Central memory CD8-positive, alpha-beta T cell (primary cell): Measurements from ENCODE around the gene SMARCD3.

ENCODE experiments used
- ATAC-seq: fragments of 150-1000 bp; cut with Tn5 transposase; replicated peaks from 2 replicates; pipeline ENCODE4 v1.10.0; 2022; ENCODE audit warnings: mild to moderate bottlenecking, moderate FRiP score, moderate number of reproducible peaks; ENCODE audit not compliant: poor library complexity, severe bottlenecking; ENCODE audit errors: extremely low read depth
- DNase-seq, 2 donors: peaks; one replicate each; pipeline ENCODE4 v3.0.0; 2021; ENCODE audit warnings: low spot score in 2 of 2
- H3K27ac Mint-ChIP-seq: one replicate; pipeline ENCODE4 v1.8.0; 2022; ENCODE audit warnings: low read depth, mild to moderate bottlenecking, moderate library complexity, mixed read lengths
- H3K27me3 Mint-ChIP-seq: one replicate; pipeline ENCODE4 v1.8.0; 2022; ENCODE audit warnings: mixed read lengths
- H3K36me3 Mint-ChIP-seq: one replicate; pipeline ENCODE4 v1.8.0; 2022; ENCODE audit warnings: mild to moderate bottlenecking, moderate library complexity, mixed read lengths; ENCODE audit not compliant: insufficient read depth
- H3K4me1 Mint-ChIP-seq: one replicate; pipeline ENCODE4 v1.8.0; 2022; ENCODE audit warnings: mixed read lengths
- H3K4me3 Mint-ChIP-seq: one replicate; pipeline ENCODE4 v1.8.0; 2022; ENCODE audit warnings: mild to moderate bottlenecking, moderate library complexity, mixed read lengths
- H3K9me3 Mint-ChIP-seq: one replicate; pipeline ENCODE4 v1.8.0; 2022; ENCODE audit warnings: mixed read lengths

SMARCD3 gene

GRCh38 chr7:151264615-151265014, 16.1 kb upstream of the SMARCD3 start:
- no peaks in the 10 kb centered on the region for H3K4me1 Mint-ChIP-seq
- DNase-seq (no peak), ATAC-seq (no peak)
- peaks cover 39% of the 10 kb centered on the region for H3K27me3 Mint-ChIP-seq
- no peak overlapping the region for H3K27ac Mint-ChIP-seq
- no peak overlapping the region for H3K4me3 Mint-ChIP-seq
- peaks cover under 1% of the 10 kb centered on the region for H3K36me3 Mint-ChIP-seq
- H3K9me3 Mint-ChIP-seq = no peaks in the 10 kb centered on the region

- ATAC-seq (no peak), DNase-seq (no peak)
- Mint-ChIP-seq H3K4me3 (no peak overlapping the region), H3K36me3 (no peaks in the 10 kb centered on the region), H3K4me1 (no peaks in the 10 kb centered on the region), H3K9me3 (no peaks in the 10 kb centered on the region), H3K27ac (no peak overlapping the region), H3K27me3 (peaks cover 67% of the 10 kb centered on the region)
Observed at GRCh38 chr7:151261529-151261928, 13.0 kb upstream of the SMARCD3 start.

GRCh38 chr7:151260883-151261282, 12.4 kb upstream of the SMARCD3 start:
- H3K27ac Mint-ChIP-seq = no peak overlapping the region
- H3K27me3 Mint-ChIP-seq = peaks cover 73% of the 10 kb centered on the region
- no peaks in the 10 kb centered on the region for H3K9me3 Mint-ChIP-seq
- no peak overlapping the region for H3K4me3 Mint-ChIP-seq
- ATAC-seq (no peak), DNase-seq (no peak)
- H3K4me1 Mint-ChIP-seq = no peaks in the 10 kb centered on the region
- no peaks in the 10 kb centered on the region for H3K36me3 Mint-ChIP-seq

- peaks cover 78% of the 10 kb centered on the region for H3K27me3 Mint-ChIP-seq
- H3K27ac Mint-ChIP-seq = no peak overlapping the region
- no peaks in the 10 kb centered on the region for H3K4me1 Mint-ChIP-seq
- no peaks in the 10 kb centered on the region for H3K36me3 Mint-ChIP-seq
- no peak overlapping the region for H3K4me3 Mint-ChIP-seq
- ATAC-seq (no peak), DNase-seq (no peak)
- no peaks in the 10 kb centered on the region for H3K9me3 Mint-ChIP-seq
Observed at GRCh38 chr7:151260471-151260870, 12.0 kb upstream of the SMARCD3 start.

- H3K4me1 Mint-ChIP-seq = no peaks in the 10 kb centered on the region
- no peaks in the 10 kb centered on the region for H3K9me3 Mint-ChIP-seq
- H3K36me3 Mint-ChIP-seq = no peaks in the 10 kb centered on the region
- peaks cover 90% of the 10 kb centered on the region for H3K27me3 Mint-ChIP-seq
- no peak overlapping the region for H3K4me3 Mint-ChIP-seq
- no peak for ATAC-seq
- no peak overlapping the region for H3K27ac Mint-ChIP-seq
- DNase-seq = no peak
Observed at GRCh38 chr7:151257990-151258389, 9.5 kb upstream of the SMARCD3 start.

- no peak overlapping the region for H3K4me3 Mint-ChIP-seq
- H3K36me3 Mint-ChIP-seq = peaks cover 2% of the 10 kb centered on the region
- H3K9me3 Mint-ChIP-seq = no peaks in the 10 kb centered on the region
- no peak for ATAC-seq
- H3K4me1 Mint-ChIP-seq = peaks cover 10% of the 10 kb centered on the region
- peaks cover 89% of the 10 kb centered on the region for H3K27me3 Mint-ChIP-seq
- H3K27ac Mint-ChIP-seq = peak overlapping the region; percentile 67
- DNase-seq = no peak
Observed at GRCh38 chr7:151256410-151257045, 8.0 kb upstream of the SMARCD3 start.

- no peaks in the 10 kb centered on the region for H3K9me3 Mint-ChIP-seq
- DNase-seq (no peak), ATAC-seq (no peak)
- H3K4me3 Mint-ChIP-seq = no peak overlapping the region
- H3K27ac Mint-ChIP-seq = no peak overlapping the region
- peaks cover 4% of the 10 kb centered on the region for H3K36me3 Mint-ChIP-seq
- peaks cover 15% of the 10 kb centered on the region for H3K4me1 Mint-ChIP-seq
- H3K27me3 Mint-ChIP-seq = peaks cover 87% of the 10 kb centered on the region
Observed at GRCh38 chr7:151255390-151255789, 6.9 kb upstream of the SMARCD3 start.

- Mint-ChIP-seq H3K4me1 (peaks cover 15% of the 10 kb centered on the region), H3K36me3 (peaks cover 5% of the 10 kb centered on the region), H3K4me3 (no peak overlapping the region), H3K9me3 (no peaks in the 10 kb centered on the region), H3K27me3 (peaks cover 88% of the 10 kb centered on the region), H3K27ac (no peak overlapping the region)
- DNase-seq (no peak), ATAC-seq (no peak)
Observed at GRCh38 chr7:151254851-151255250, 6.4 kb upstream of the SMARCD3 start.

- no peak overlapping the region for H3K27ac Mint-ChIP-seq
- H3K4me1 Mint-ChIP-seq = peaks cover 17% of the 10 kb centered on the region
- H3K36me3 Mint-ChIP-seq = peaks cover 5% of the 10 kb centered on the region
- peaks cover 93% of the 10 kb centered on the region for H3K27me3 Mint-ChIP-seq
- DNase-seq (no peak), ATAC-seq (no peak)
- no peak overlapping the region for H3K4me3 Mint-ChIP-seq
- H3K9me3 Mint-ChIP-seq = no peaks in the 10 kb centered on the region
Observed at GRCh38 chr7:151254316-151254715, 5.8 kb upstream of the SMARCD3 start.

GRCh38 chr7:151252961-151253711, 4.6 kb upstream of the SMARCD3 start:
- H3K36me3 Mint-ChIP-seq = peaks cover 7% of the 10 kb centered on the region
- H3K4me3 Mint-ChIP-seq = peak overlapping the region; percentile 39

GRCh38 chr7:151252561-151252835, 4.0 kb upstream of the SMARCD3 start:
- ATAC-seq (no peak), DNase-seq (no peak)
- Mint-ChIP-seq H3K4me3 (peak overlapping the region; percentile 39), H3K36me3 (peaks cover 7% of the 10 kb centered on the region), H3K9me3 (no peaks in the 10 kb centered on the region), H3K4me1 (peaks cover 32% of the 10 kb centered on the region), H3K27me3 (peaks cover 93% of the 10 kb centered on the region), H3K27ac (no peak overlapping the region)

More at GRCh38 chr7:151252961-151253711, 4.6 kb upstream of the SMARCD3 start:
- no peaks in the 10 kb centered on the region for H3K9me3 Mint-ChIP-seq
- H3K27me3 Mint-ChIP-seq = peaks cover 93% of the 10 kb centered on the region
- H3K4me1 Mint-ChIP-seq = peaks cover 27% of the 10 kb centered on the region
- ATAC-seq (no peak), DNase-seq (no peak)
- no peak overlapping the region for H3K27ac Mint-ChIP-seq

GRCh38 chr7:151251689-151252560, 3.4 kb upstream of the SMARCD3 start:
- H3K4me1 Mint-ChIP-seq = peaks cover 33% of the 10 kb centered on the region
- DNase-seq = no peak
- H3K27me3 Mint-ChIP-seq = peaks cover 93% of the 10 kb centered on the region
- H3K4me3 Mint-ChIP-seq = peak overlapping the region; percentile 39
- no peak for ATAC-seq
- H3K9me3 Mint-ChIP-seq = no peaks in the 10 kb centered on the region
- peaks cover 7% of the 10 kb centered on the region for H3K36me3 Mint-ChIP-seq
- no peak overlapping the region for H3K27ac Mint-ChIP-seq

- H3K4me1 Mint-ChIP-seq = peaks cover 36% of the 10 kb centered on the region
- ATAC-seq (no peak), DNase-seq (no peak)
- no peak overlapping the region for H3K27ac Mint-ChIP-seq
- no peaks in the 10 kb centered on the region for H3K9me3 Mint-ChIP-seq
- peak overlapping the region; percentile 56 for H3K4me3 Mint-ChIP-seq
- H3K36me3 Mint-ChIP-seq = peaks cover 7% of the 10 kb centered on the region
- peaks cover 93% of the 10 kb centered on the region for H3K27me3 Mint-ChIP-seq
Observed at GRCh38 chr7:151251328-151251688, 2.8 kb upstream of the SMARCD3 start.
